HUES48 (cell line): ENCODE measurements around the gene CACUL1.

ENCODE experiments used
- H3K27ac ChIP-seq: one replicate; pipeline ENCODE4 v1.7.0; 2013; ENCODE audit warnings: low read depth, low read length, inconsistent platforms
- H3K27me3 ChIP-seq: 2 replicates; pipeline ENCODE4 v1.6.1; 2013; ENCODE audit warnings: mild to moderate bottlenecking, low read length; ENCODE audit not compliant: control insufficient read depth, insufficient read depth
- H3K36me3 ChIP-seq: 2 replicates; pipeline ENCODE4 v1.6.1; 2013; ENCODE audit warnings: low read length; ENCODE audit not compliant: control insufficient read depth, insufficient read depth
- H3K4me1 ChIP-seq: 2 replicates; pipeline ENCODE4 v1.6.1; 2013; ENCODE audit warnings: mild to moderate bottlenecking, low read length; ENCODE audit not compliant: control insufficient read depth, insufficient read depth
- H3K4me3 ChIP-seq: 2 replicates; pipeline ENCODE4 v1.5.1; 2013; ENCODE audit warnings: mild to moderate bottlenecking, low read depth, low read length
- H3K9ac ChIP-seq: 2 replicates; pipeline ENCODE4 v1.6.1; 2013; ENCODE audit warnings: mild to moderate bottlenecking, low read depth, low read length, moderate library complexity
- H3K9me3 ChIP-seq: 2 replicates; pipeline ENCODE4 v1.6.1; 2013; ENCODE audit warnings: low read length; ENCODE audit not compliant: control insufficient read depth, insufficient read depth

CACUL1 gene

DNA sequence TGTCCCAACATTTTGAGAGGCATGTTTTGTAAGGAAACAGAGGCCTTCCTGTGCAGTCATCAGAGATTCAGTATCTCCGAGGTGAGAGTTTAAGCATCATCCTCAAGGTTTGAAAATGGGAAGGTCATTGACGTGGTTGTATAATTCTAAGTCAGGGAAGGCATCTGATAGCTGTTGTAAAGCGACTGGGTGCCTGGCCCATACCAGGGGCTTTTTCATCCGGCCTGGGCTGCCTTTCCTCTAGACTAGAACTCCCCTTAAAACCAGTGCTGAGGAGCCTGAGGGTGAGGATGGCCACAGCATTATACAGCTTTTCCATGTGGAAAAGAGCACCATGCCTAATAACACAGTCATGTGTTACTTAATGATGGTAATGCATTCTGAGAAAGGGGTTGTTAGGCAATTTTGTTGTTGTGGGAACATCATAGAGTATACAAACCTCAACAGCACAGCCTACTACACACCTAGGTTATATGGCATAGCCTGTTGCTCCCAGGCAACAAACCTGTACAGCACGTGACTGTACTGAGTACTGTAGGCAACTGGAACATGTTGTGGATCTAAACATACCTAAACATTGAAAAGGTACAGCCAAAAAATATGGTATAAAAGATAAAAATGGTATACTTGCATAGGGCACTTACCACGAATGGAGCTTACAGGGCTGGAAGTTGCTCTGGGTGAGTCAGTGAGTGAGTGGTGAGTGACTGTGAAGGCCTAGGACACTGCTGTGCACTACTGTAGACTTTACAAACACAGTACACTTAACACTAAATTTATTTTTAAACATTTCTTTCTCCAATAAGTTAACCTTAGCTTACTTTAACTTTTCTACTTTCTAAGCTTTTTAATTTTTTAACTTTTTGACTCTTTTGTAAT, 13.5 kb upstream of the CACUL1 start:
- Histone ChIP-seq H3K4me3 (no peak overlapping the region), H3K36me3 (no peaks in the 10 kb centered on the region), H3K9ac (no peak overlapping the region), H3K4me1 (no peaks in the 10 kb centered on the region), H3K9me3 (no peaks in the 10 kb centered on the region), H3K27me3 (no peaks in the 10 kb centered on the region; the same call in 1 of the 2 replicates), H3K27ac (no peak overlapping the region)

DNA sequence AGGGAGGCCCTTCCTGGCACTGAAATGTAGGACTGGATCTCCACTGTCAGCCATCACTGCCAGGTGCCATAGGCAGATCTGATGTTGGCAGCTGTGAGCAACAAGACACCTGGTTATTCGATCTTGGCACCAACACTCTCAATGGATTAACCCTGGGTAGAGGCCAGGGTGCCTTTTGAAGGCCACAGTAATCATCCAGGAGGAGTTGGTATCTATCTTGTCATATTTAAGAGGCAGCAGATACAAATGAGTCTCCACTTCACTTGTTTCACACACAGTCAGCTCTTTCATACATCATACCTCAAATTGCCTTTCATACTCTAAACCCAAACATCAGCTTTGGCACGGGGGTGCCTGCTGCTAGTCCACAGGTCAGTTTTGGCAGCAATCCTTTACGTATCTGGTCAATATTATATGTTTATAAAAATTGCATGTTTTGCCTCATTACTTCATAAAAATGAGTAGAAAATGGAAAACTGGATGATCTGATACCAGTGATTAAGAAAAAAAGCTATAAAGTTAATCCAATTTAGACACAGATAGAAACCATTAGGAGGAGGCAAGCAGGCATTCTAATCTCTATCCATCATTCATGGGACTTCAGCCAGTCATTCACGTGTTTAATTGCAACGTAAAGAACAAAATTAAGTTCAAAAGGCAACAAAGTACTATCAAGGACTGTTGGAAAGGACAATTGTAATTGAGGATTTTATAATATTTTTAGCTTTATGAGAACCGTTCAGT, 12.7 kb upstream of the CACUL1 start:
- Histone ChIP-seq H3K9me3 (no peaks in the 10 kb centered on the region), H3K36me3 (no peaks in the 10 kb centered on the region), H3K4me3 (no peak overlapping the region), H3K27me3 (no peaks in the 10 kb centered on the region; the same call in 1 of the 2 replicates), H3K9ac (no peak overlapping the region), H3K27ac (no peak overlapping the region), H3K4me1 (no peaks in the 10 kb centered on the region)

DNA sequence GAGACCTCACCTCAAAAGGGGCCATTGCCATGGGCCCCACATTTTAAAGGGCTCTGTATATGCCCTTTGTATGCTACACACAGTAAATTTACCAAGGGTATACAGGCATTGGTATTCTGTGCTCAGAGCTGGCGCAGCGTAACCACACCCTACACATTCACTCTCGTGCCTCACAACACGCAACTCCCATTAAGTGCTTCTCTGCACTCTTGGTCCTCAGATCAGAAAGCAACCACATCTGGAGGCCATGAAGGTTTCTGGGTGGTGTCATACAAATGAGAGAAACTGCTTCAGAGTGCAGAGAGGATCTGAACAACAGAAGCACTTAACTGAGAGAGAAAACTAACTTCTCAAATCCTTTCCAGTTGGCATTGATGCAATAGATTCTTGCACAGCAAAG, 9.4 kb upstream of the CACUL1 start:
- Histone ChIP-seq H3K27ac (no peak overlapping the region), H3K9ac (no peak overlapping the region), H3K4me3 (no peak overlapping the region), H3K9me3 (no peaks in the 10 kb centered on the region), H3K27me3 (no peaks in the 10 kb centered on the region; the same call in 1 of the 2 replicates), H3K4me1 (no peaks in the 10 kb centered on the region), H3K36me3 (no peaks in the 10 kb centered on the region)

DNA sequence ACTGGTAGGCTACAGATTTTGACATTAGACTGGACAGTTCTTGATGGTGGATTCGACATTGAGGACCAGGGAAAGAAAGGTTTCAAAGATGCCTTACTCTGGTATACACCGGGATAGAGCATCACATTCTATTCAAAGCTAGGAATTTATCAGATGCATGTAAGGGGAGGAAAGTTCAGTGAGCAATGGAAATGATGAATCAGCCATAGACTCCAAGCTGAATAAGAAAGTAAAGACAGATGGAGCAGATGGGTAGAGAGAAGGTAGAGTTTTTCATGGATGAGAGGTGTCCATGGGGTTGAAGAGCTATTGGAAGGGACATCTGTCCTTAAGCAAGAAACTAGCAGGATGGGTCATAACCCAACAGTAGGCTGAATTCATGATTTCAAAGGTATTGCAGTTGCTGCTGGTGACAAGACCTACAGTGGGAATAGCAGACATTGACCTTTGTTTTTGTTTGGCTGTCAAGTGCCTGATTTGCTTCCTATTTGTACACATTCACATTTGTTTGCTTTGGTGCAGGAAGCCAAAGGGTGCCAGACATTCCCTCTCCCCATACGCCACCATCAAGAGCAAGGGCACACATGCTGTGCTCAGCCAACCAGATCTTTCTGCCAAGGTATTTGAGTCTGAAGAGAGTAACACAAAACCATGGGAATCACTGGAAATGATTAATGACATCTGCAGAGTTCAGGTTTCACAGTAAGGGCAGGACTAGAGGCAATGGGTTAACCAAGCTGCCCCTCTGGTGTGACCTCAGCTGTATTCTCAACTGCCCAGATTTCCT, 8.6 kb upstream of the CACUL1 start:
- no peak overlapping the region for H3K9ac ChIP-seq
- H3K9me3 ChIP-seq, result no peaks in the 10 kb centered on the region
- H3K27ac ChIP-seq, result no peak overlapping the region
- no peak overlapping the region for H3K4me3 ChIP-seq
- H3K36me3 ChIP-seq, result no peaks in the 10 kb centered on the region
- H3K4me1 ChIP-seq, result no peaks in the 10 kb centered on the region
- no peaks in the 10 kb centered on the region; the same call in 1 of the 2 replicates for H3K27me3 ChIP-seq

DNA sequence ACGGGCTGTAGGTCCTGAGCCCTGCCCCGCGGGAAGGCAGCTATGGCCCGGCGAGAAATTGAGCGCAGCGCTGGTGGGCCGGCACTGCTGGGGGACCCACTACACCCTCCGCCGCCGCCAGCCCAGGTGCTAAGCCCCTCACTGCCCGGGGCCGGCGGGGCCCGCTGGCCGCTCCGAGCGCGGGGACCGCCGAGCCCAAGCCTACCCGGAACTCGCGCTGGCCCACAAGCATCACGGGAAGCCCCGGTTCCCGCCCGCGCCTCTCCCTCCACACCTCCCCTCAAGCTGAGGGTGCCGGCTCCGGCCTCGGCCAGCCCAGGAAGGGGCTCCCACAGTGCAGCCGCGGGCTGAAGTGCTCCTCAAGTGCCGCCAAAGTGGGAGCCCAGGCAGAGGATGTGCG, 5.5 kb upstream of the CACUL1 start:
- Histone ChIP-seq H3K4me3 (no peak overlapping the region), H3K9me3 (no peaks in the 10 kb centered on the region), H3K27me3 (no peaks in the 10 kb centered on the region; the same call in 1 of the 2 replicates), H3K9ac (no peak overlapping the region), H3K4me1 (no peaks in the 10 kb centered on the region), H3K27ac (no peak overlapping the region), H3K36me3 (no peaks in the 10 kb centered on the region)

DNA sequence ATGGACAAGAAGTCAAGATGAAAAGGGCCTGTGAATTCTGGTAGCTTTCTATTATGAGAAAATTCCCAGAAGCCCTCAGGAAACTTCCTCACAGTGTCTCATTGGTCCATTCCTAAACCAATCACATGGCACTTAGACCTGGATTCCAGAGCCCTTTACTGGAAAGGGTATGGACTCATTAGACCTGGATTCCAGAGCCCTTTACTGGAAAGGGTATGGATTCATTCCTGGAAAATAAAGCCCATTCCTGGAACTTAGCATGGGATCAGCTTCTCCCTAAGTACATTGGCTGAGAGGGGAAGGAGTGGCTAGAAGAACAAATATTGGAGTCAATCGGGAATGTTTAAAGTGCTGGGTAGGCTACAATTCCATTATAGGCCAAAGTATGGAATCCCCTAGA, 3.7 kb upstream of the CACUL1 start:
- Histone ChIP-seq H3K9me3 (no peaks in the 10 kb centered on the region), H3K4me3 (no peak overlapping the region), H3K9ac (no peak overlapping the region), H3K4me1 (no peaks in the 10 kb centered on the region), H3K27me3 (no peaks in the 10 kb centered on the region; the same call in 1 of the 2 replicates), H3K36me3 (no peaks in the 10 kb centered on the region), H3K27ac (no peak overlapping the region)

DNA sequence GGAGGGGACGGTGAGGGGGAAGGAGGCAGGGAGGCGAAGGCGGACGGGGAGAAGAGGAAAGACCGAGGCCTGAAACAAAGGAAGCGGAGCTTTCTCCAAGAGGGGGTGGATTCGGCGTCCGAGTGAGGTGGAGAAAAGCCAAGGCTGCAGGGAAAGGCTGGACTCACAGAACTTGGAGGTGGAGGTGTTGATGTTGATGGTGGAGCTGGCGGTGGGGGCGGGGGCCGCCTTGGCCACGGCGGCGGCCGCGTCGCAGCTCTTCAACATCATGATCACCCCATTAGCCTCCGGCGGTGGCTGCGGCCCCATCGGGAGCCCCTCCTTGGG, 578 bp downstream of the CACUL1 start:
- Histone ChIP-seq H3K36me3 (no peaks in the 10 kb centered on the region), H3K9ac (peak overlapping the region; percentile 90), H3K27me3 (no peaks in the 10 kb centered on the region), H3K9me3 (no peaks in the 10 kb centered on the region), H3K27ac (peak overlapping the region; percentile 93), H3K4me1 (0 out of 2 replicates have a peak, but pooled peaks cover 4% of the 10 kb centered on the region), H3K4me3 (peak overlapping the region; percentile 98)

DNA sequence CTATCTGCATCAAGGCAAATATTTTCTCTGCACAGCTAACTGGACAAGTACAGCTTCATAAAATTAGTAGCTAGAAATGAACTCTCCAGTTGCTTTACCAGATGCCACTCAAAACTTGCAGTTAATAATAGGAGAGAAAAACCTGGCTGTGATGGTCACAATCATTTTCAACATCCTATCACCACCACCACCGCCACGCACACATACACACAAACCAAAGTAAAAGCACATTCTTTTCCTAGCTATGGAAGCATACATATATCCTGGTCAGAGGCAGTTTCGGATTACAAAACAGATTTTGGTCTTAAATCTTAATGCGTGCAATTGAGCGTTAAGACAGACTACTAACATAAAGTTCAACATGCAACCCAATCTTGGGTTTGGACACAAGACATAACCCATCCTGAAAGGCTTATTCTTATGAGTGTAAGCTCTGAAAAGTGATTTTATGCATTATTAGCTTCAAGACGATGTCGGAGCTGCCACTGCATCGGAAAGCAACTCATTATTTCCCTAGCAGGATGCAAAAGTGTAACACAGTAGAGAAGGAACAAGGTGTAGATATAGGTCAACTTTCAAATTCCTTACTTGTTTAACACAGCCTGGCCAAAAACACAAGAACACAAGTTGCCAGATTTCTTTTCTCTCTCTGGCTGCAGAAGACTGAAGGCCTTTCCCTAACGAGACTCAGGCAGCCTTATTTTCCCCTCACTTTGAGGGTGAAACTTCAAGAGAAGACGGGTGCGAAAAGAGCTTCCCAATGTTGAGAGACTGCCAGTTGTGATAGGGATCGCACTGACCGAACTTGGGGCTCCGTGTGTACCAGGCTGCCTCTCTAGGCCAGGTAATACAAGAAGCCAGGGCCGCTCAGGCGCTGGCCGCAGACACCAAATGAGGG, 1.2 kb downstream of the CACUL1 start:
- Histone ChIP-seq H3K4me3 (peak overlapping the region; percentile 98), H3K4me1 (0 out of 2 replicates have a peak, but pooled peaks cover 4% of the 10 kb centered on the region), H3K36me3 (no peaks in the 10 kb centered on the region), H3K9me3 (no peaks in the 10 kb centered on the region), H3K27ac (peak overlapping the region; percentile 93), H3K27me3 (no peaks in the 10 kb centered on the region), H3K9ac (peak overlapping the region; percentile 90)

DNA sequence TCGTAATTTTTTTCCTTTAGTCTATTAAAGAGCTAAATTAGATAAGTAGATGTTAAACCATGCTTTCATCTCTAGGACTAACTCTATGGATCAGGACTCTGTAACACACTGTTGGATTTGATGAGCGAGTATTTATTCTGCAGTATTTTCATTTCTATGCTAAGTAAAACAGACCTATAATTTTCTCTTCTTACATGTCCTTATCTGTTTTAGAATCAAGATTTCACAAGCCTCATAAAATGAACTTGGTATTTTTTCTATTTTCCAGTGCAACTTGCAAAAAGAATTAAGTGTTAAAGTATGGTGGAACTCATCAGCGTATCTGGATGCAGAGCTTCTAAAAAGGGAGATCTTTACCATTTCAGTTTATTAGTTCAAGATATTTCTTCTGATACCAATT, 2.4 kb downstream of the CACUL1 start:
- H3K36me3 ChIP-seq, result no peaks in the 10 kb centered on the region
- H3K9me3 ChIP-seq, result no peaks in the 10 kb centered on the region
- H3K27ac ChIP-seq, result no peak overlapping the region
- no peak overlapping the region for H3K9ac ChIP-seq
- 0 out of 2 replicates have a peak, but pooled peaks cover 4% of the 10 kb centered on the region for H3K4me1 ChIP-seq
- peak overlapping the region; percentile 98 for H3K4me3 ChIP-seq
- H3K27me3 ChIP-seq, result no peaks in the 10 kb centered on the region

DNA sequence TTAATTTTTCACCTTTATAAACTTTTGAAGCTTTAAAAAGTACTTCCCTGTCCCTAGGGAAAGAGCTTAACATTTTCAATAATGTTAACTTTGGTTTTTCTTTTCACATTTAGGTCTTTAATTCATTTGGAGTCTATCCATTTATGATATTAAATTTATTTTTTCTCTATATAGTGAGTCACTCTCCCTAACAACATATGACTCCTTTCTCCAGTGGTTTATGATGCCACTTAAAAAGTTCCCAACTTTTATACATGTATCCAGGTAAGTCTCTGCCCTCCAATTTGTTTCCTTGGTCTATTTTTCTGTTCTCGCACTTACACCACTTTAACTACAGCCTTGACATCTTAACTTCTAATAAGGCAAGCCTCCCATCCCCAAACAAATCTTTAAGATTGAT, 3.5 kb downstream of the CACUL1 start:
- Histone ChIP-seq H3K27ac (no peak overlapping the region), H3K9me3 (no peaks in the 10 kb centered on the region), H3K4me1 (0 out of 2 replicates have a peak, but pooled peaks cover 4% of the 10 kb centered on the region), H3K4me3 (no peak overlapping the region), H3K27me3 (no peaks in the 10 kb centered on the region), H3K36me3 (no peaks in the 10 kb centered on the region), H3K9ac (no peak overlapping the region)
